Kidney epithelial cell (primary cell): Measurements from ENCODE around the gene MAS1L. TPM values are rescaled to one million over a fixed set of nuclear protein-coding genes. Genes with fewer than 3 reads are reported as not detected.

Source experiments
- DNase-seq: peaks from one replicate; pipeline ENCODE4 v3.0.0-alpha.2; 2010; ENCODE audit warnings: low read depth
- H3K27me3 ChIP-seq: 2 replicates; pipeline ENCODE4 v1.6.0; 2011; ENCODE audit warnings: low read length; ENCODE audit not compliant: control insufficient read depth, insufficient read depth
- H3K36me3 ChIP-seq: 2 replicates; pipeline ENCODE4 v1.5.1; 2011; ENCODE audit warnings: low read length; ENCODE audit not compliant: control insufficient read depth, insufficient read depth
- H3K4me3 ChIP-seq: 2 replicates; pipeline ENCODE4 v1.5.1; 2011; ENCODE audit warnings: low read depth, mild to moderate bottlenecking, control low read depth, low read length
- CTCF ChIP-seq: IDR thresholded peaks from 2 replicates; pipeline ENCODE4 v1.5.1; 2011; ENCODE audit warnings: mild to moderate bottlenecking, moderate library complexity, low read length, control low read depth, inconsistent platforms; ENCODE audit not compliant: insufficient read depth, poor library complexity, severe bottlenecking
- total RNA-seq: library from RNA; depleted of rRNA; stranded (reverse); fragments of >200 nt; gene quantifications from 2 replicates; pipeline ENCODE4 v1.2.3, GENCODE V29; 2015

The MAS1L gene
- total RNA-seq, 1 donor from 2014 or later = not detected

DNA sequence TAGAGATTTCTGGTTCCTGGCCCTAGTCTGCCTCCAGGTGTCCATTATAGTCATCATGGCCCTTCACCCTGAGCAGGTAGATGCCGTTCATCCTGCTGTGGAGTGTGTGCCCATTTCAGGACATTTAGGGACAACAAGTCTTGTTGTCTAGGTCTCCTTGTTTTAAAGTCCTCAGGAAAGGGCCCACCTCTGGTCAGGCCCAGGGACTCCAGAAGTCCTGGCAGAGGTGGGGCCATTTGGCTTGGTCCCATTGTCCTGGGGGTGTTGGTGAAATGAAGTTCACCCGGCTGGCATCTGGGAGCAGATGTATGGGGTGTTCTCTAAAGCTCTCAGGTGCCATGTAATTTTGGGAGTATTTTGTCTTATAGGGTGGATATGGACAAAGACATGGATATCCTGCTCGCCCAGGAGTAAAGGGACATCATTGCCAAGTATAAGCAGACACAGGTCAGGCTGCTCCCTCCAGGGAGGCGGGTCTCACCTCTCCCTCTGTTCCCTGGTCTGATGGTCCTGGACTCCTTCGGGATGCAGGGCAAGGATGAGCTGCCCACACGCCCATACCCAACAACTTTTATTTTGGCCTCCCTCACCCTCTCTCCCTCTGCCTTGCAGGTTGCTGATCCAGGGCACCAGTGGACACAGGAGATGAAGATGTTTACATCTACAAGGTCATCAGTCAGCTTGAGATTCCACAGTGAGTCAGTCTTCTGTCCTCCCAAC is 31.7 kb upstream of the MAS1L start:
- Histone ChIP-seq H3K4me3 (no peak overlapping the region), H3K36me3 (no peaks in the 10 kb centered on the region), H3K27me3 (no peaks in the 10 kb centered on the region)
- TF ChIP-seq CTCF = no peak
- DNase-seq = no peak

- no peak for DNase-seq
These were observed 30.1 kb upstream of the MAS1L start for GRCh38 chr6:29517728-29518440.

DNA sequence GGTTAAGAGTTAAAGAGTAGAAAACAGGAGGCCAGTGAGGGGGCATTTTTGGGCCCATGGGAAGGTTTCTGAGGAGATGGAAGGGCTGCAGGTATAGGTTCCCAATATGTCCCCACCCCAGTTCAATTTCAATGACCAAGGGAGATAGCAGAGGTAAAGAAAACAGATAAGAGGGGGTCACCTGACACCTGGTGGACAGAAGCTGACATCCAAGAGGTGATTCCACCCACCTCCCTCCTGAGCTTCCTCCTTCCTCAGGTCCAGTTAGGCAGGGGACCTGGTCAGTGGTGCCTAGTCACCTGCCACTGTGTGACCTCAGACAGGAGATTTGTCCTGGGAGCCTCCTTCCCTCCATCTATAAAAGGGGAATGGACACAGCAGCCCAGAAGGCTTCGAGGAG is 29.5 kb upstream of the MAS1L start:
- Histone ChIP-seq H3K36me3 (no peaks in the 10 kb centered on the region), H3K27me3 (no peaks in the 10 kb centered on the region), H3K4me3 (no peak overlapping the region)
- DNase-seq = no peak
- TF ChIP-seq CTCF = no peak

More at GRCh38 chr6:29517728-29518440, 30.1 kb upstream of the MAS1L start:
- Histone ChIP-seq H3K4me3 (no peak overlapping the region), H3K27me3 (no peaks in the 10 kb centered on the region), H3K36me3 (no peaks in the 10 kb centered on the region)
- no peak for TF ChIP-seq CTCF

DNA sequence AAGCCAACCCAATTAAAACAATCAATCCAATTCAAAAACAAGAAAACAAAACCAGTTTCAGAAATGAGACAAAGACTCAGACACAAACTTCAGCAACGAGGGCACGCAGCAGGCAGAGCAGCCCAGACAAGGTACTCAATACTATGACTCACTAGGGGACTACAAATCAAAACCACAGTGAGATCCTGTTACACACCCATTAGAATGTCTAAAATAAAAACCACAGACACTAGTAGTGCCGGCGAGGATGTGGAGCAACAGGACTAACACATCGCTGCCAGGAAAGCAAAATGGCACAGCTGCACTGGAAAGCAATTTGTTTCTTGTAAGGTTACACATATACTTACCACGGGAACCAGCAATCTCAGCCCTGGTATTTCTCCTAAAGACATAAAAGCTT is 28.4 kb upstream of the MAS1L start:
- TF ChIP-seq CTCF = no peak
- Histone ChIP-seq H3K36me3 (no peaks in the 10 kb centered on the region), H3K4me3 (no peak overlapping the region), H3K27me3 (no peaks in the 10 kb centered on the region)
- DNase-seq = peak; percentile 32

- Histone ChIP-seq H3K36me3 (no peaks in the 10 kb centered on the region), H3K4me3 (no peak overlapping the region), H3K27me3 (no peaks in the 10 kb centered on the region)
- TF ChIP-seq CTCF = no peak
- DNase-seq = no peak
These were observed 23.1 kb upstream of the MAS1L start for GRCh38 chr6:29510746-29511300.
